Measurements from ENCODE around the gene FAM107B. TPM values are rescaled to one million over a fixed set of nuclear protein-coding genes. Genes with fewer than 3 reads are reported as not detected.
A peak's percentile ranks its signal among the peaks of the same experiment; 100 is the strongest.

The FAM107B gene
- total and polyA plus RNA-seq, 2 of the 13 experiments (the other 11 are each of a cell fraction or from before 2014, with no cell fraction given), result 15.7 to 24.8 TPM

DNA sequence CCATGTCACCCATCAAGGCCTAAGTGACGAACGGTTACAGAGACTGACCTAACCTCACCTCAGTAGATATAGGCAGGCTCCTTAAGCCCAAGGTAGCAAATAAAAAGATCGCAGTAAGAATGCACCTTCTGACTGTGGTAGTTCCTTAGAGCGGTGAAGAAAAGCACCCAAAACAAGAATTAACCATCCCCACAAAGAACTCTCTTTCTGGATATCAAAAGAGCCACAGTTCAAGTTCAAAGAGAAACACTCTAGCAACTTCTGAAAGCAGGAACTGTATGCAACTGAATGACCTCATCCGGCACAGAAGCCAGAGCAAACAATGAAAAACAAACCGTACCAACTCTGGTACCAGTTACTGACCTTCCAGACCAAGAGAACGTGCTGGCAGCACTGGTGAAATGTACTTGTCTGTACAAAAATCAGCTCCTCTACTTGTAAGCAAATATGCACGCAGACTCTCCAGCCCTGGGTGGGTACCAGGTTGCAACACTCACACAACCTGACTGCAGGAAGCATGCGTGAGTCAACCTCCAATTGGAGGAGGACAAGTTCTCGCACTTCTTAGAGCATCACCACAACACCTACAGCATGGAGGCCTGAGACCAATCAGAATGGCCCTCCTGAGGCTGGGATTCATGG lies 202.7 kb downstream of the FAM107B start (continued):
- TF ChIP-seq ZBTB40 (IDR thresholded peaks at IDR 0.05) (no peak), ZBTB40 (CRISPR knock-in tag; IDR thresholded peaks at IDR 0.05) (no peak), MXD3 (CRISPR knock-in tag; IDR thresholded peaks at IDR 0.05) (no peak), ZFP37 (CRISPR knock-in tag; IDR thresholded peaks at IDR 0.05; ENCODE audit: borderline replicate concordance) (no peak), JUND (CRISPR knock-in tag; IDR thresholded peaks at IDR 0.05) (peak; percentile 88), ZNF441 (CRISPR knock-in tag; IDR thresholded peaks at IDR 0.05; ENCODE audit: borderline replicate concordance) (no peak), NFYC (CRISPR knock-in tag; IDR thresholded peaks at IDR 0.05) (peak; percentile 65), MTF1 (CRISPR knock-in tag; IDR thresholded peaks at IDR 0.05) (no peak), SMAD9 (CRISPR knock-in tag; IDR thresholded peaks at IDR 0.05) (no peak), ZSCAN12 (CRISPR knock-in tag; IDR thresholded peaks at IDR 0.05) (no peak), JUNB (CRISPR knock-in tag; IDR thresholded peaks at IDR 0.05; ENCODE audit: borderline replicate concordance) (no peak), ZNF619 (CRISPR knock-in tag; IDR thresholded peaks at IDR 0.05) (no peak), PCBP2 (optimal IDR thresholded peaks at IDR 0.05; ENCODE audit: low read depth, low read length, poor library complexity, severe bottlenecking) (no peak), ZNF597 (CRISPR knock-in tag; IDR thresholded peaks at IDR 0.05) (no peak), POLR2A (IDR thresholded peaks at IDR 0.05; ENCODE audit: insufficient read depth in 1 of 2, low read depth in 2 of 2, low read length in 2 of 2) (no peak)
- TF ChIP-seq, protein P1, sequence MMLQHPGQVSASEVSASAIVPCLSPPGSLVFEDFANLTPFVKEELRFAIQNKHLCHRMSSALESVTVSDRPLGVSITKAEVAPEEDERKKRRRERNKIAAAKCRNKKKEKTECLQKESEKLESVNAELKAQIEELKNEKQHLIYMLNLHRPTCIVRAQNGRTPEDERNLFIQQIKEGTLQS (CRISPR knock-in tag; IDR thresholded peaks at IDR 0.05), result peak; percentile 94
- TF ChIP-seq, protein P2, sequence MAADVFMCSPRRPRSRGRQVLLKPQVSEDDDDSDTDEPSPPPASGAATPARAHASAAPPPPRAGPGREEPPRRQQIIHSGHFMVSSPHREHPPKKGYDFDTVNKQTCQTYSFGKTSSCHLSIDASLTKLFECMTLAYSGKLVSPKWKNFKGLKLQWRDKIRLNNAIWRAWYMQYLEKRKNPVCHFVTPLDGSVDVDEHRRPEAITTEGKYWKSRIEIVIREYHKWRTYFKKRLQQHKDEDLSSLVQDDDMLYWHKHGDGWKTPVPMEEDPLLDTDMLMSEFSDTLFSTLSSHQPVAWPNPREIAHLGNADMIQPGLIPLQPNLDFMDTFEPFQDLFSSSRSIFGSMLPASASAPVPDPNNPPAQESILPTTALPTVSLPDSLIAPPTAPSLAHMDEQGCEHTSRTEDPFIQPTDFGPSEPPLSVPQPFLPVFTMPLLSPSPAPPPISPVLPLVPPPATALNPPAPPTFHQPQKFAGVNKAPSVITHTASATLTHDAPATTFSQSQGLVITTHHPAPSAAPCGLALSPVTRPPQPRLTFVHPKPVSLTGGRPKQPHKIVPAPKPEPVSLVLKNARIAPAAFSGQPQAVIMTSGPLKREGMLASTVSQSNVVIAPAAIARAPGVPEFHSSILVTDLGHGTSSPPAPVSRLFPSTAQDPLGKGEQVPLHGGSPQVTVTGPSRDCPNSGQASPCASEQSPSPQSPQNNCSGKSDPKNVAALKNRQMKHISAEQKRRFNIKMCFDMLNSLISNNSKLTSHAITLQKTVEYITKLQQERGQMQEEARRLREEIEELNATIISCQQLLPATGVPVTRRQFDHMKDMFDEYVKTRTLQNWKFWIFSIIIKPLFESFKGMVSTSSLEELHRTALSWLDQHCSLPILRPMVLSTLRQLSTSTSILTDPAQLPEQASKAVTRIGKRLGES (CRISPR knock-in tag; IDR thresholded peaks at IDR 0.05; ENCODE audit: borderline replicate concordance), result no peak
